ENCODE measurements around the gene AK8. TPM values are rescaled to one million over a fixed set of nuclear protein-coding genes. Genes with fewer than 3 reads are reported as not detected.

Gene AK8
- total RNA-seq, 1 experiment from 2014 or later, result 0.42 TPM

GRCh38 chr9:132677976-132678375 is 200.1 kb downstream of the AK8 start:
- Mint-ChIP-seq H3K27me3 (ENCODE audit: insufficient read depth, unreplicated experiment) (no peaks in the 10 kb centered on the region), H3K9me3 (ENCODE audit: unreplicated experiment) (no peaks in the 10 kb centered on the region), H3K4me1 (ENCODE audit: insufficient read depth, unreplicated experiment) (peaks cover 11% of the 10 kb centered on the region), H3K27ac (ENCODE audit: low read depth, unreplicated experiment) (no peak overlapping the region), H3K36me3 (ENCODE audit: insufficient read depth, unreplicated experiment) (peaks cover 30% of the 10 kb centered on the region), H3K4me3 (ENCODE audit: unreplicated experiment) (no peak overlapping the region)
- no peak for DNase-seq (ENCODE audit: unreplicated experiment)
- ChIA-PET POLR2A (no interaction called here), CTCF (no interaction called here)
- no peak for TF ChIP-seq CTCF (IDR thresholded peaks at IDR 0.05; ENCODE audit: unreplicated experiment)
- intact Hi-C loops (cut with micrococcal nuclease), result no loop called here
- no TSS peak for BruUV-seq (replicated peaks)

Other genes with a start within 250 kb of the AK8 start
- 28.5 and 28.8 TPM in 2 replicates for gene DDX31, start 208.3 kb downstream of the AK8 start, total RNA-seq (2022)
- 18.3 and 19.7 TPM in 2 replicates for gene GTF3C4, start 207.8 kb downstream of the AK8 start, total RNA-seq (2022)
- 4.4 and 8.0 TPM in 2 replicates for gene SPACA9, start 614 bp upstream of the AK8 start, total RNA-seq (2022)
- 36.6 and 48.5 TPM in 2 replicates for gene TSC1, start 66.3 kb upstream of the AK8 start, total RNA-seq (2022)
- gene GFI1B, start 100.4 kb upstream of the AK8 start, total RNA-seq (2022), result not detected in 2 replicates
- 53.9 and 55.4 TPM in 2 replicates for gene GTF3C5, start 152.7 kb upstream of the AK8 start, total RNA-seq (2022)
- 1.4 and 1.9 TPM in 2 replicates for gene CEL, start 183.7 kb upstream of the AK8 start, total RNA-seq (2022)
- 14.2 and 15.4 TPM in 2 replicates for gene RALGDS, start 243.0 kb upstream of the AK8 start, total RNA-seq (2022)